Brain microvascular endothelial cell (primary cell): Measurements from ENCODE around the gene MMP14.
A peak's percentile ranks its signal among the peaks of the same experiment; 100 is the strongest.
"Not testable (repeated sequence)": the region's sequence is repeated elsewhere in the genome, so short reads cannot be mapped to it uniquely, and the experiment has no call there.

Experiments
- DNase-seq: peaks from one replicate; pipeline ENCODE4 v3.0.0-alpha.2; 2020
- H3K27ac ChIP-seq: fragments of 250-450 bp; sonication (Bioruptor Pico); 2 replicates; pipeline ENCODE4 v1.5.1; 2020; ENCODE audit warnings: mild to moderate bottlenecking, moderate library complexity
- H3K27me3 ChIP-seq: fragments of 250-450 bp; sonication (Bioruptor Pico); replicated peaks from 2 replicates; pipeline ENCODE4 v1.5.1; 2020; ENCODE audit warnings: mild to moderate bottlenecking
- H3K36me3 ChIP-seq: fragments of 250-450 bp; sonication (Bioruptor Pico); replicated peaks from 2 replicates; pipeline ENCODE4 v1.5.1; 2020; ENCODE audit warnings: mild to moderate bottlenecking
- H3K4me3 ChIP-seq: 2 replicates; pipeline ENCODE4 v1.5.1; 2011; ENCODE audit warnings: low read depth, mild to moderate bottlenecking, control low read depth, low read length, moderate library complexity
- in situ Hi-C: cut with HindIII; loops from 2 replicates; pipeline ENCODE4 v1.10.0; 2017; ENCODE audit warnings: low sequenced_read_pairs, low pct_ligation_motif_present
- TF ChIP-seq, protein P1 (sequence below): IDR thresholded peaks from 2 replicates; pipeline ENCODE4 v1.5.1; 2011; ENCODE audit warnings: low read depth, mild to moderate bottlenecking, moderate library complexity, low read length, control low read depth, inconsistent platforms; ENCODE audit errors: missing control alignments

The MMP14 gene

DNA sequence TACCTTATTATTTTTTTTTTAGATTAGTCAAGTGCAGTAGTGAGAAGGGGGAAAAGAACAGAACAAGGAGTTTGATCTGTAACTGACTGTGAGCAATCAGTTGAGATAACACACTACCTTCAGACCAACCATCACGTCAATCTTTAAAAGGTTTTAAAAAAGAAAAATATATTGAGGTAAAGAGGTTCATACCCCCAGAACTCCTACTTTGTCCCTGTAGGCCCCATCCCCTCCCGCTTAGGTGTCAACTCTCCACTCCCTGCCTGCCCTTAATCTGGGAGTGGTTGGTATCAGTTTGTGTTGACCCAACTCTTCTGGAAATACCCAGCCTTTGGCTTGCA lies 16.2 kb downstream of the MMP14 start:
- Histone ChIP-seq H3K4me3 (no peak overlapping the region), H3K27ac (peak overlapping the region; percentile 32), H3K27me3 (no peaks in the 10 kb centered on the region), H3K36me3 (peaks cover 2% of the 10 kb centered on the region)
- DNase-seq = no peak
- in situ Hi-C loops = no loop called here
- TF ChIP-seq, protein P1, sequence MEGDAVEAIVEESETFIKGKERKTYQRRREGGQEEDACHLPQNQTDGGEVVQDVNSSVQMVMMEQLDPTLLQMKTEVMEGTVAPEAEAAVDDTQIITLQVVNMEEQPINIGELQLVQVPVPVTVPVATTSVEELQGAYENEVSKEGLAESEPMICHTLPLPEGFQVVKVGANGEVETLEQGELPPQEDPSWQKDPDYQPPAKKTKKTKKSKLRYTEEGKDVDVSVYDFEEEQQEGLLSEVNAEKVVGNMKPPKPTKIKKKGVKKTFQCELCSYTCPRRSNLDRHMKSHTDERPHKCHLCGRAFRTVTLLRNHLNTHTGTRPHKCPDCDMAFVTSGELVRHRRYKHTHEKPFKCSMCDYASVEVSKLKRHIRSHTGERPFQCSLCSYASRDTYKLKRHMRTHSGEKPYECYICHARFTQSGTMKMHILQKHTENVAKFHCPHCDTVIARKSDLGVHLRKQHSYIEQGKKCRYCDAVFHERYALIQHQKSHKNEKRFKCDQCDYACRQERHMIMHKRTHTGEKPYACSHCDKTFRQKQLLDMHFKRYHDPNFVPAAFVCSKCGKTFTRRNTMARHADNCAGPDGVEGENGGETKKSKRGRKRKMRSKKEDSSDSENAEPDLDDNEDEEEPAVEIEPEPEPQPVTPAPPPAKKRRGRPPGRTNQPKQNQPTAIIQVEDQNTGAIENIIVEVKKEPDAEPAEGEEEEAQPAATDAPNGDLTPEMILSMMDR = no peak

DNA sequence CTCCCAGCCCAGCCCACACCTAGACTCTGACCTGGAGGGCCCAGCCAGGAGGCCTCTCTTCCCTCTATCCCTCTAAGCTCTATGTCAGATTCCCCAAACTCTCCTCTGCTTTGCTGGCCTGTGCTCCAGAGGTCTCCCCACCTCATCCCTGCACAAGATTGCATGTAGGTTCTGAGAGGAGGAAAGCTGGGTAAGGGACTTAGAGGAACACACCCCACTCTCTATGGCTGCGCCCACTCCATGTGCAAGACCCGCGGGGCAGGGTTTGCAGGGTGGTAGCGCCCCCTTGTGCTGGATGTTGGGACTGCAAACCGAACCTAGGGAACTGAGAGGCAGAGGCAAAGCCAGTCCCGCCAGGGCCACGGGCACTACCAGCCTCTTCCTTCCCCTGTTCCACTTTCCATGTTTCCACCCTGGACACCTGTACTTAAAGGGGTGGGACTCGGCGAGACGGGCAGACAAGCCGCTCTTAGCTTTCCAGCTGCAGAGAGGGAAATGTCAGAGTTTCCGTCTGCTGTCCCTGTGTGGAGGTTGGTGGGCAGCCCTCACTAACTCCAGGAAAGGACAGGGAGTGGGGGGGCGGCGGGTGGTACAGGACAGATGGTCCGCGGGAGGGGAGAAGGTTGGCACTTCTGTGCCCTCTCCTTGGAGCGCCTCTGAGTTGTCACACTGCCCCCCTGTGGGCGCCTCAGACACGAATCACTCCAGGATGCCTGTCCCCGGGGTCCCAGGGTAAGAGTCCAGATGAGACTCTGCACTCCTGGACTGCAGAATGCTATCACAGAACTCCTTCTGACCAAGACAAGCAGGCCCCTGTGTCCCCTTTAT lies 16.8 kb downstream of the MMP14 start:
- Histone ChIP-seq H3K27me3 (no peaks in the 10 kb centered on the region), H3K36me3 (no peaks in the 10 kb centered on the region), H3K27ac (peak overlapping the region; percentile 32), H3K4me3 (peak overlapping the region; percentile 55)
- TF ChIP-seq, protein P1 = peak; percentile 94
- DNase-seq = peak; percentile 78
- in situ Hi-C loops = no loop called here

DNA sequence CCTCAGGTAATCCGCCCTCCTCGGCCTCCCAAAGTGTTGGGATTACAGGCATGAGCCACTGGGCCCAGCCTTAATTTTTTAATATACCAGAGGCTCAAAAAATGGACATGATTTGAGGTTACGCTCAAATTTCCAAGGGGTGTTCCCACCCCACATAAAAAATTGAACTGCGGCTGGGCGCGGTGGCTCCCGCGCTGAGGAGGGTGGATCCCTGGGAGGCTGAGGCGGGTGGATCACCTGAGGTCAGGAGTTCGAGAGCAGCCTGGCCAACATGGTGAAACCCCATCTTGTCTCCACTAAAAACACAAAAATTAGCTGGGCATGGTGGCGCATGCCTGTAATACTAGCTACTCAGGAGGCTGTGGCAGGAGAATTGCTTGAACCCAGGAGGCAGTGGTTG lies 17.9 kb downstream of the MMP14 start:
- DNase-seq, H3K36me3 ChIP-seq, in situ Hi-C loops, H3K27me3 ChIP-seq, H3K27ac ChIP-seq, H3K4me3 ChIP-seq: not testable (repeated sequence)

DNA sequence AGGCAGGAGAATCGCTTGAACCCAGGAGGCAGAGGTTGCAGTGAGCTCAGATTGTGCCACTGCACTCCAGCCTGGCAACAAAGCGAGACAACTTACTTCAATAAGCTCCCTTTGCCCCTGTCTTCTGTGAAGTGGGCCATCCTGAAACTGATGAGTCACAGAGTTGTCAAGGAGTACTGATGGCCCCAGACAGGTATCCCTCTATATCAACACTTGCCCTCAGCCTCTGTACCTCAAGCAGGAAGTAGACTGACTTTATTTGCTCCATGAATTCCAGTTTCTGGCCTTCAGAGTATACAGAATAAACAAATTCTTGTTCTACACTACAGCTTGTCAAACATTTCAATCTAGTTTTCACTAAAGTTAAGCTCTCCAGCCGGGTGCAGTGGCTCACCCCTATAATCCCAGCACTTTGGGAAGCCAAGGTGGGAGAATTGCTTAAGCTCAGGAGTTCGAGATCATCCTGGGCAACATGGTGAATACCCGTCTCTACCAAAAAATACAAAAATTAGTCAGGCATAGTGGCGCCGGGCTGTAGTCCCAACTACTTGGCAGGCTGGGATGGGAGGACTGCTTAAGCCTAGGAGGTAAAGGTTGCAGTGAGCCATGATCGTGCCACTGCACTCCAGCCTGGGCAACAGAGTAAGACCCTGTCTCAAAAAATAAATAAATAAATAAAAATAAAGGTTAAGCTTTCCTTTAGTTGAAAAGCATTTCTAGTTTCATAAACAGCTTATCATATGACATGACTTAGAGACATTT lies 18.8 kb downstream of the MMP14 start:
- TF ChIP-seq, protein P1 = no peak
- in situ Hi-C loops = no loop called here
- no peak for DNase-seq
- Histone ChIP-seq H3K27ac (no peak overlapping the region), H3K36me3 (no peaks in the 10 kb centered on the region), H3K4me3 (no peak overlapping the region), H3K27me3 (no peaks in the 10 kb centered on the region)

DNA sequence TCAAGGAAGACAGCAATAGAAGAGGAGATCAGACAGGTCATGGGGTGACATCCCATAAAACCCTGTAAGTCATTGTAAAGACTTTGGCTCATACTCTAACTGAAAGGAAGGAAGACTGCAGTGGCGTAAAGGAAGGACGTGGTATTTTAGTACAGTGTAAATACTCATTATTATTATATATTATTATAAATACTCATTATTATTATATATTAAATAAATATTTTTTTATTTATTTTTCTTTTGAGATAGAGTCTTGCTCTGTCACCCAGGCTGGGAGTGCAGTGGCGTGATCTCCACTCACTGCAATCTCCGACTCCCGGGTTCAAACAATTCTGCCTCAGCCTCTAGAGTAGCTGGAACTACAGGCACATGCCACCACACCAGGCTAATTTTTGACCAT lies 20.0 kb downstream of the MMP14 start:
- Histone ChIP-seq H3K27me3 (no peaks in the 10 kb centered on the region), H3K36me3 (no peaks in the 10 kb centered on the region), H3K27ac (no peak overlapping the region), H3K4me3 (no peak overlapping the region)
- DNase-seq = no peak
- TF ChIP-seq, protein P1 = no peak
- in situ Hi-C loops = no loop called here

DNA sequence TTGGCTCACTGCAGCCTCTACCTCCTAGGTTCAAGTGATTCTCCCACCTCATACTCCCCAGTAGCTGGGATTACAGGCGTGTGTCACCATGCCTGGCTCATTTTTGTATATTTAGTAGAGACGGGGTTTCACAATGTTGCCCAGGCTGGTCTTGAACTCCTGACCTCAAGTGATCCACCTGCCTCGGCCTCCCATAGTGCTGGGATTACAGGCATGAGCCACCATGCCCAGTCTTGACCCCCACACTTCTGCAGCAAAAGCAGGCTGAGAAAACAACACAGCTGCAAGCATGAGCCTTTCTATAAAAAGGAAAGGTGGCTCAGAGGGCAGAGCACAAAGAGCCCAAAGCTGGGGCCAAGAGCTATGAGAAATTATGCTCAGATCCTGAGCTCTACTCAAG lies 24.0 kb downstream of the MMP14 start:
- DNase-seq, H3K36me3 ChIP-seq, in situ Hi-C loops, H3K4me3 ChIP-seq, H3K27me3 ChIP-seq, H3K27ac ChIP-seq: not testable (repeated sequence)
